Stimulated activated CD8-positive, alpha-beta memory T cell treated with anti-CD3 and anti-CD28 coated beads, Interleukin-7, amount 100 ng/mL, for 1 hour (primary cell): ENCODE results near the gene PSMA2.
"Not testable (repeated sequence)": the region's sequence is repeated elsewhere in the genome, so short reads cannot be mapped to it uniquely, and the experiment has no call there.

Experiments used
- DNase-seq, 2 donors: peaks; one replicate each; pipeline ENCODE4 v3.0.0-alpha.2; 2020; ENCODE audit warnings: low read depth in 2 of 2

The PSMA2 gene

GRCh38 chr7:42907316-42907715 lies 24.7 kb downstream of the PSMA2 start:
- DNase-seq = no peak

GRCh38 chr7:42906181-42906580 lies 25.8 kb downstream of the PSMA2 start:
- no peak for DNase-seq

GRCh38 chr7:42902331-42902730 lies 29.6 kb downstream of the PSMA2 start:
- no peak for DNase-seq

GRCh38 chr7:42900842-42901241 lies 31.1 kb downstream of the PSMA2 start:
- no peak for DNase-seq

- DNase-seq = no peak
Measured at GRCh38 chr7:42893346-42894240, 38.4 kb downstream of the PSMA2 start.

- no peak for DNase-seq
Measured at GRCh38 chr7:42886893-42887505, 45.0 kb downstream of the PSMA2 start.

- DNase-seq = no peak
Measured at GRCh38 chr7:42886129-42886528, 45.8 kb downstream of the PSMA2 start.

GRCh38 chr7:42885183-42885582 lies 46.8 kb downstream of the PSMA2 start:
- not testable (repeated sequence) for DNase-seq

- DNase-seq = no peak
Measured at GRCh38 chr7:42883950-42884349, 48.0 kb downstream of the PSMA2 start.

GRCh38 chr7:42880392-42880791 lies 51.6 kb downstream of the PSMA2 start:
- no peak for DNase-seq

GRCh38 chr7:42878303-42878702 lies 53.7 kb downstream of the PSMA2 start:
- no peak for DNase-seq

- no peak for DNase-seq
Measured at GRCh38 chr7:42877862-42878261, 54.1 kb downstream of the PSMA2 start.

- no peak for DNase-seq
Measured at GRCh38 chr7:42876182-42877068, 55.5 kb downstream of the PSMA2 start.

- no peak for DNase-seq
Measured at GRCh38 chr7:42869131-42870020, 62.6 kb downstream of the PSMA2 start.

GRCh38 chr7:42868480-42868879 lies 63.5 kb downstream of the PSMA2 start:
- no peak for DNase-seq
